ENCODE measurements around the gene COA8. TPM values are rescaled to one million over a fixed set of nuclear protein-coding genes. Genes with fewer than 3 reads are reported as not detected.

The COA8 gene
- total RNA-seq, 1 donor from 2014 or later: 48.3 TPM

DNA sequence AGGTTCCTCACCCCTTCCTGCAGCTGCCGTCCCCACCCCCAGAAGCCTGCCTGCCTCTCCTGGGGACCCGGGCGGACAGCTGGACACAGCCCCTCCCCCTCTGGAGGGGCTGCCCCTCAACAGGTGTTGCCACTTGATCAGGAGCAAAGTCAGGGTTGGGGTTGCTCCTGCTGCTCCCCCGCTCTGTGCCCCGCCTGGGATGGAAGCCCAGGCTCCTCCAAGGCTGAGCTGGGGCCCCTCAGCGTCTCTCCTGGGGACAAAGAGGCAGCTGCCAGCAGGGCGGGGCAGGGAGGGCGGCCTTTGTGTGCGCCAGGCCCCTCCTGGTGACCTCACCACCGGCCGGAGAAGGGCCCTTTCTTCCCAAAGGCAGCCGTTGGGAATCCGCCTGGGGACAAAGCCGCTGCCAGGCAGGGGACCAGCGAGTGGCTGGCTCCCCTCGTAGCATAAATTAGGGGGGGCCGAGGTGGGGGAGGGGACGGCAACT is 20.1 kb upstream of the COA8 start:
- Histone ChIP-seq H3K4me1 (peaks cover 82% of the 10 kb centered on the region), H3K36me3 (no peaks in the 10 kb centered on the region), H3K9me3 (replicated peaks) (no peaks in the 10 kb centered on the region), H3K27me3 (ENCODE audit: low read depth) (no peaks in the 10 kb centered on the region), H3K4me3 (peak overlapping the region; percentile 25), H3K27ac (replicated peaks) (peak overlapping the region; percentile 76)
- peak; percentile 71 for DNase-seq
- TF ChIP-seq, protein P1, sequence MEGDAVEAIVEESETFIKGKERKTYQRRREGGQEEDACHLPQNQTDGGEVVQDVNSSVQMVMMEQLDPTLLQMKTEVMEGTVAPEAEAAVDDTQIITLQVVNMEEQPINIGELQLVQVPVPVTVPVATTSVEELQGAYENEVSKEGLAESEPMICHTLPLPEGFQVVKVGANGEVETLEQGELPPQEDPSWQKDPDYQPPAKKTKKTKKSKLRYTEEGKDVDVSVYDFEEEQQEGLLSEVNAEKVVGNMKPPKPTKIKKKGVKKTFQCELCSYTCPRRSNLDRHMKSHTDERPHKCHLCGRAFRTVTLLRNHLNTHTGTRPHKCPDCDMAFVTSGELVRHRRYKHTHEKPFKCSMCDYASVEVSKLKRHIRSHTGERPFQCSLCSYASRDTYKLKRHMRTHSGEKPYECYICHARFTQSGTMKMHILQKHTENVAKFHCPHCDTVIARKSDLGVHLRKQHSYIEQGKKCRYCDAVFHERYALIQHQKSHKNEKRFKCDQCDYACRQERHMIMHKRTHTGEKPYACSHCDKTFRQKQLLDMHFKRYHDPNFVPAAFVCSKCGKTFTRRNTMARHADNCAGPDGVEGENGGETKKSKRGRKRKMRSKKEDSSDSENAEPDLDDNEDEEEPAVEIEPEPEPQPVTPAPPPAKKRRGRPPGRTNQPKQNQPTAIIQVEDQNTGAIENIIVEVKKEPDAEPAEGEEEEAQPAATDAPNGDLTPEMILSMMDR (IDR thresholded peaks at IDR 0.05; ENCODE audit: borderline replicate concordance): no peak
- intact Hi-C loops (cut with micrococcal nuclease): no loop called here

- H3K27ac ChIP-seq (replicated peaks): peak overlapping the region; percentile 76
- no peaks in the 10 kb centered on the region for H3K36me3 ChIP-seq
- intact Hi-C loops (cut with micrococcal nuclease): no loop called here
- H3K4me3 ChIP-seq: no peak overlapping the region
- peaks cover 79% of the 10 kb centered on the region for H3K4me1 ChIP-seq
- H3K9me3 ChIP-seq (replicated peaks): no peaks in the 10 kb centered on the region
- TF ChIP-seq, protein P1 (IDR thresholded peaks at IDR 0.05; ENCODE audit: borderline replicate concordance): no peak
- no peaks in the 10 kb centered on the region for H3K27me3 ChIP-seq (ENCODE audit: low read depth)
- no peak for DNase-seq
Measured at GRCh38 chr14:103543140-103543539, 19.6 kb upstream of the COA8 start.

- intact Hi-C loops (cut with micrococcal nuclease): no loop called here
- peak overlapping the region; percentile 76 for H3K27ac ChIP-seq (replicated peaks)
- TF ChIP-seq, protein P1 (IDR thresholded peaks at IDR 0.05; ENCODE audit: borderline replicate concordance): no peak
- peaks cover 73% of the 10 kb centered on the region for H3K4me1 ChIP-seq
- H3K9me3 ChIP-seq (replicated peaks): no peaks in the 10 kb centered on the region
- no peaks in the 10 kb centered on the region for H3K27me3 ChIP-seq (ENCODE audit: low read depth)
- no peaks in the 10 kb centered on the region for H3K36me3 ChIP-seq
- H3K4me3 ChIP-seq: no peak overlapping the region
- DNase-seq: no peak
Measured at GRCh38 chr14:103543721-103544387, 18.9 kb upstream of the COA8 start.

- Histone ChIP-seq H3K9me3 (replicated peaks) (no peaks in the 10 kb centered on the region), H3K4me3 (no peak overlapping the region), H3K27me3 (ENCODE audit: low read depth) (no peaks in the 10 kb centered on the region), H3K4me1 (peaks cover 73% of the 10 kb centered on the region), H3K27ac (replicated peaks) (peak overlapping the region; percentile 76), H3K36me3 (no peaks in the 10 kb centered on the region)
- intact Hi-C loops (cut with micrococcal nuclease): loop anchor here (5.0 kb wide), 1 partner anchor 47 kb away; no protein-coding TSS in a partner anchor
- peak; percentile 56 for DNase-seq
- TF ChIP-seq, protein P1 (IDR thresholded peaks at IDR 0.05; ENCODE audit: borderline replicate concordance): no peak
Measured at GRCh38 chr14:103544388-103545218, 18.2 kb upstream of the COA8 start.

- TF ChIP-seq, protein P1 (IDR thresholded peaks at IDR 0.05; ENCODE audit: borderline replicate concordance): no peak
Measured at GRCh38 chr14:103545219-103545914, 17.4 kb upstream of the COA8 start.

More at GRCh38 chr14:103545219-103545914, 17.4 kb upstream of the COA8 start:
- Histone ChIP-seq H3K36me3 (no peaks in the 10 kb centered on the region), H3K4me1 (peaks cover 73% of the 10 kb centered on the region), H3K4me3 (no peak overlapping the region), H3K27me3 (ENCODE audit: low read depth) (no peaks in the 10 kb centered on the region), H3K9me3 (replicated peaks) (no peaks in the 10 kb centered on the region), H3K27ac (replicated peaks) (peak overlapping the region; percentile 76)
- intact Hi-C loops (cut with micrococcal nuclease): loop anchor here (5.0 kb wide), 1 partner anchor 48 kb away; no protein-coding TSS in a partner anchor
- peak; percentile 14 for DNase-seq

Measured in left ventricle myocardium inferior (tissue), 1 donor.